ENCODE results near the gene SLC49A3. TPM values are rescaled to one million over a fixed set of nuclear protein-coding genes. Genes with fewer than 3 reads are reported as not detected.
A peak's percentile ranks its signal among the peaks of the same experiment; 100 is the strongest.

Gene SLC49A3
- total and polyA plus RNA-seq, 2 of the 13 experiments (the other 11 are each of a cell fraction or from before 2014, with no cell fraction given) = 0.07 to 0.17 TPM

DNA sequence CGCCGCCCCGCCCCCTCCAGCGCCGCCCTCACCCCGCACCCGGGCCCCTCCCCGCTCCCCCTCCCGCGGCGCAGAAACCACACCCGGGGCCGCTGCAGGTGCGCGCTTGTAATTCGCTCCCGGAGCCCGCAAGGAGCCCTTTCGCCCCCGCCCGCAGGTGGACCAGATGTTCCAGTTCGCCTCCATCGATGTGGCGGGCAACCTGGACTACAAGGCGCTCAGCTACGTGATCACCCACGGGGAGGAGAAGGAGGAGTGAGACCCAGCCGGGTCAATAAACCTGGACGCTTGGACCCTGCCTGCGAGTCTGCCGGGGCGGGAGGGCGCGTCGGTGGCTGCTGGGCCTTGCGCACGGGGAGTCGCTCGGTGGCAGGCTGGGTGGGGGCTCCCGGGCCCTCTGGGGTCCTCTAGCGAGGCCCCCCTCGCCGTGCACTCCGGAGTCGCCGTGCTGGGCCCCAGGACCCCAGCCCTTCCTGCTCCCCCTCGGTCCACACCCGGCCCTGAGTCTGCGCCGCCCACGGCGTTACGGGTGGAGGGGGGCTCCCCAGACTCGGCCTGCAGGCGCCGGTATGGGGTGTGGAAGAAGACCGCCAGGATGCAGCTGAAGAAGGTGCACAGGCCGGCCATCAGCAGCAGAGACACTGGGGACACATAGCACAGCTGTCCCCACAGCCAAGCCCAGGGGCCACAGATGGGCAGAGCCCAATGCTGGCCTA, 7.1 kb downstream of the SLC49A3 start (continued):
- no peak for TF ChIP-seq ZNF367 (CRISPR knock-in tag; IDR thresholded peaks at IDR 0.05; ENCODE audit: borderline replicate concordance)
- no peak for TF ChIP-seq KAT2B (IDR thresholded peaks at IDR 0.05; ENCODE audit: borderline replicate concordance, low read depth, low read length)
- peak; percentile 49; the same call in 1 of the 2 replicates for TF ChIP-seq SP5 (CRISPR knock-in tag; IDR thresholded peaks at IDR 0.05; ENCODE audit: borderline replicate concordance, low read depth)
- TF ChIP-seq ZNF709 (CRISPR knock-in tag; IDR thresholded peaks at IDR 0.05) = no peak
- TF ChIP-seq ZNF124 (CRISPR knock-in tag; IDR thresholded peaks at IDR 0.05) = no peak
- TF ChIP-seq, protein P1, sequence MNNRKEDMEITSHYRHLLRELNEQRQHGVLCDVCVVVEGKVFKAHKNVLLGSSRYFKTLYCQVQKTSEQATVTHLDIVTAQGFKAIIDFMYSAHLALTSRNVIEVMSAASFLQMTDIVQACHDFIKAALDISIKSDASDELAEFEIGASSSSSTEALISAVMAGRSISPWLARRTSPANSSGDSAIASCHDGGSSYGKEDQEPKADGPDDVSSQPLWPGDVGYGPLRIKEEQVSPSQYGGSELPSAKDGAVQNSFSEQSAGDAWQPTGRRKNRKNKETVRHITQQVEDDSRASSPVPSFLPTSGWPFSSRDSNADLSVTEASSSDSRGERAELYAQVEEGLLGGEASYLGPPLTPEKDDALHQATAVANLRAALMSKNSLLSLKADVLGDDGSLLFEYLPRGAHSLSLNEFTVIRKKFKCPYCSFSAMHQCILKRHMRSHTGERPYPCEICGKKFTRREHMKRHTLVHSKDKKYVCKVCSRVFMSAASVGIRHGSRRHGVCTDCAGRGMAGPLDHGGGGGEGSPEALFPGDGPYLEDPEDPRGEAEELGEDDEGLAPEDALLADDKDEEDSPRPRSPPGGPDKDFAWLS (CRISPR knock-in tag; IDR thresholded peaks at IDR 0.05; ENCODE audit: borderline replicate concordance) = no peak
- TF ChIP-seq ZSCAN25 (CRISPR knock-in tag; IDR thresholded peaks at IDR 0.05) = peak; percentile 60; the same call in 1 of the 2 replicates
- peak; percentile 38; the same call in 1 of the 2 replicates for TF ChIP-seq GATAD2A (CRISPR knock-in tag; IDR thresholded peaks at IDR 0.05)
- TF ChIP-seq THYN1 (CRISPR knock-in tag; IDR thresholded peaks at IDR 0.05; ENCODE audit: borderline replicate concordance, low read depth) = no peak
- no peak for TF ChIP-seq ZNF138 (CRISPR knock-in tag; IDR thresholded peaks at IDR 0.05; ENCODE audit: low read depth)
- no peak for TF ChIP-seq PLRG1 (conservative IDR thresholded peaks at IDR 0.05)
- 0 out of 2 replicates have a peak, but pooled peaks have one; percentile 54 for TF ChIP-seq ZNF784 (CRISPR knock-in tag; IDR thresholded peaks at IDR 0.05; ENCODE audit: borderline replicate concordance)
- no peak for TF ChIP-seq ZNF619 (CRISPR knock-in tag; IDR thresholded peaks at IDR 0.05)
- TF ChIP-seq ZNF629 (CRISPR knock-in tag; conservative IDR thresholded peaks at IDR 0.05) = no peak
- TF ChIP-seq, protein P2, sequence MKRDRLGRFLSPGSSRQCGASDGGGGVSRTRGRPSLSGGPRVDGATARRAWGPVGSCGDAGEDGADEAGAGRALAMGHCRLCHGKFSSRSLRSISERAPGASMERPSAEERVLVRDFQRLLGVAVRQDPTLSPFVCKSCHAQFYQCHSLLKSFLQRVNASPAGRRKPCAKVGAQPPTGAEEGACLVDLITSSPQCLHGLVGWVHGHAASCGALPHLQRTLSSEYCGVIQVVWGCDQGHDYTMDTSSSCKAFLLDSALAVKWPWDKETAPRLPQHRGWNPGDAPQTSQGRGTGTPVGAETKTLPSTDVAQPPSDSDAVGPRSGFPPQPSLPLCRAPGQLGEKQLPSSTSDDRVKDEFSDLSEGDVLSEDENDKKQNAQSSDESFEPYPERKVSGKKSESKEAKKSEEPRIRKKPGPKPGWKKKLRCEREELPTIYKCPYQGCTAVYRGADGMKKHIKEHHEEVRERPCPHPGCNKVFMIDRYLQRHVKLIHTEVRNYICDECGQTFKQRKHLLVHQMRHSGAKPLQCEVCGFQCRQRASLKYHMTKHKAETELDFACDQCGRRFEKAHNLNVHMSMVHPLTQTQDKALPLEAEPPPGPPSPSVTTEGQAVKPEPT (CRISPR knock-in tag; IDR thresholded peaks at IDR 0.05; ENCODE audit: low read depth) = no peak
- TF ChIP-seq POLR2G (IDR thresholded peaks at IDR 0.05; ENCODE audit: low read depth, low read length) = peak; percentile 39
- TF ChIP-seq, protein P3, sequence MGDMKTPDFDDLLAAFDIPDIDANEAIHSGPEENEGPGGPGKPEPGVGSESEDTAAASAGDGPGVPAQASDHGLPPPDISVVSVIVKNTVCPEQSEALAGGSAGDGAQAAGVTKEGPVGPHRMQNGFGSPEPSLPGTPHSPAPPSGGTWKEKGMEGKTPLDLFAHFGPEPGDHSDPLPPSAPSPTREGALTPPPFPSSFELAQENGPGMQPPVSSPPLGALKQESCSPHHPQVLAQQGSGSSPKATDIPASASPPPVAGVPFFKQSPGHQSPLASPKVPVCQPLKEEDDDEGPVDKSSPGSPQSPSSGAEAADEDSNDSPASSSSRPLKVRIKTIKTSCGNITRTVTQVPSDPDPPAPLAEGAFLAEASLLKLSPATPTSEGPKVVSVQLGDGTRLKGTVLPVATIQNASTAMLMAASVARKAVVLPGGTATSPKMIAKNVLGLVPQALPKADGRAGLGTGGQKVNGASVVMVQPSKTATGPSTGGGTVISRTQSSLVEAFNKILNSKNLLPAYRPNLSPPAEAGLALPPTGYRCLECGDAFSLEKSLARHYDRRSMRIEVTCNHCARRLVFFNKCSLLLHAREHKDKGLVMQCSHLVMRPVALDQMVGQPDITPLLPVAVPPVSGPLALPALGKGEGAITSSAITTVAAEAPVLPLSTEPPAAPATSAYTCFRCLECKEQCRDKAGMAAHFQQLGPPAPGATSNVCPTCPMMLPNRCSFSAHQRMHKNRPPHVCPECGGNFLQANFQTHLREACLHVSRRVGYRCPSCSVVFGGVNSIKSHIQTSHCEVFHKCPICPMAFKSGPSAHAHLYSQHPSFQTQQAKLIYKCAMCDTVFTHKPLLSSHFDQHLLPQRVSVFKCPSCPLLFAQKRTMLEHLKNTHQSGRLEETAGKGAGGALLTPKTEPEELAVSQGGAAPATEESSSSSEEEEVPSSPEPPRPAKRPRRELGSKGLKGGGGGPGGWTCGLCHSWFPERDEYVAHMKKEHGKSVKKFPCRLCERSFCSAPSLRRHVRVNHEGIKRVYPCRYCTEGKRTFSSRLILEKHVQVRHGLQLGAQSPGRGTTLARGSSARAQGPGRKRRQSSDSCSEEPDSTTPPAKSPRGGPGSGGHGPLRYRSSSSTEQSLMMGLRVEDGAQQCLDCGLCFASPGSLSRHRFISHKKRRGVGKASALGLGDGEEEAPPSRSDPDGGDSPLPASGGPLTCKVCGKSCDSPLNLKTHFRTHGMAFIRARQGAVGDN (CRISPR knock-in tag; IDR thresholded peaks at IDR 0.05) = peak; percentile 56; the same call in 1 of the 2 replicates
- TF ChIP-seq FOXC1 (CRISPR knock-in tag; IDR thresholded peaks at IDR 0.05; ENCODE audit: borderline replicate concordance) = 0 out of 2 replicates have a peak, but pooled peaks have one; percentile 17
- TF ChIP-seq HIVEP1 (CRISPR knock-in tag; IDR thresholded peaks at IDR 0.05) = no peak; the same call in 1 of the 2 replicates
- TF ChIP-seq ZNF556 (CRISPR knock-in tag; IDR thresholded peaks at IDR 0.05; ENCODE audit: borderline replicate concordance) = no peak
- TF ChIP-seq SETDB1 (CRISPR knock-in tag; IDR thresholded peaks at IDR 0.05; ENCODE audit: borderline replicate concordance) = no peak
- TF ChIP-seq SP4 (CRISPR knock-in tag; IDR thresholded peaks at IDR 0.05) = peak; percentile 60; the same call in 1 of the 2 replicates
